ENCODE measurements around the gene ADSS1.

Gene ADSS1

DNA sequence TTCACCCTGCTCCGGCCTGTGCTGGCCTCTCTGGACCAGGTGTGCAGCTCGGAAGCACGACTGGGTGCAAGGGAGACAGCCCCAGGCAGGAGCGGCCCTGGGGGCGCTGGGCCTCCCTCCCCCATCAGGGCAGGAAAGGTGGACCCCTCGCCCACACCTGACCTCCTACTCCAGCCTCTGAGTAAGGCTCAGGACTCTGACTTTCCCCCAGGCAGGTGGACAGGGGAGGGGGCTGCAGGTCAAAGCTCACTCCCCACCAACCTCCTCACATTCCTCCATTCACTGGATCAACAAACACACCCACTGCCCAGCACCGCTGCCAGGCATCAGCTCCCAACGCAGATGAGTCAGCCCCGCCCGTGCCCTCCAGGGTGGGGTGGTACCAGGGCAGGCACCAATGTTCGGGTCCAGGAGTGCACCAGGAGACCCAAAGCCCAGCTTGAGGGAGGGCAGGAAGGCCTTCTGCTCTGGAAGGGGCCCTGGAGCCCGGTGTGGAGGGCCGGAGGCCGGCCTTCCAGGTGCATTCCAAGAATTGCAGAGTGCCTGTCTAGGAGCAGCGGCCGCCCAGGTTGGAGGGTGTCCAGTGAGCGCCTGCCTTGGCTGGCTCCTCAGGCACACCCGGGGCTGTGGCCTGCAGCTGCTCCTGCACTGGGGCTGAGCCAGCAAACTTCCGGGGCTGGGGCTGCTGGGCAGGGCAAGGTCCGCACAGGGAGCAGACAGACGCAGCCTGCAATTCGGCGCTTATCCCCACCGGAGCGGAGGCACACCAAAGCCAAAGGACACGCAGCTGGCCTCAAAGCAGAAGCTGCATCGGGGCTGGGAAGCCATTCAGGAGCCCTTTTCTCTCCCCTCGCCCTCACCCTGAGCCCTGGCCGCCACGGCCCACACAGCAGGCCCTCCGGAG, 36.2 kb upstream of the ADSS1 start:
- no peak for DNase-seq (ENCODE audit: low read depth, low spot score)

DNA sequence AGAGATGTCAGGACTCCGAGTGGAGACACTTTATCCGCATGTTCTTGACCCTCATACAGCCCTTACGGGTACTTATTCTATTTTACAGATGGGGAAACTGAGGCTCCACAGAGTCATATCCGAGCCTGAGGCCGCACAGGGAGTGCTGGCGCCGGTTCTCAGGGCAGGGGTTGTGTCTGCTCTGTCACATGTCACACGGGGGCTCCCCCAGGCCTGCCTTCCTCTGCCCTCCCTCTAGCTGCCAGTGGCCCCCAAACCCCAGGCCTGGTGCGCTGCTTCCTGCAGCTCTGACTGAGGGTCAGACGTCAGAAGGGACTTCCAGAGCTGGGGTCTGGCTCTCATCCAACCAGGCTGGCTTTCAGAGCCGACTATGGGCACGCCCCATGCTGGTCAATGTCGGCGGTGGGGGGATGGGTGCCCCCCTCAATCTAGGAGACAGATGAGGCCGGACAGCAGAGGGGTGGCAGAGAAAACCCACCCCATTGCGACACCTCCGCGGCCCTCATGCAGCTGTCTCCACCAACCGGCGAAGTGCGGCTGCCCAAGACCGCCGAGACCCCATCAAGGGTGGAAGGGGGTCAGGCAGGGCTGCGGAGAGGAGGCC, 35.4 kb upstream of the ADSS1 start:
- no peak for DNase-seq (ENCODE audit: low read depth, low spot score)

DNA sequence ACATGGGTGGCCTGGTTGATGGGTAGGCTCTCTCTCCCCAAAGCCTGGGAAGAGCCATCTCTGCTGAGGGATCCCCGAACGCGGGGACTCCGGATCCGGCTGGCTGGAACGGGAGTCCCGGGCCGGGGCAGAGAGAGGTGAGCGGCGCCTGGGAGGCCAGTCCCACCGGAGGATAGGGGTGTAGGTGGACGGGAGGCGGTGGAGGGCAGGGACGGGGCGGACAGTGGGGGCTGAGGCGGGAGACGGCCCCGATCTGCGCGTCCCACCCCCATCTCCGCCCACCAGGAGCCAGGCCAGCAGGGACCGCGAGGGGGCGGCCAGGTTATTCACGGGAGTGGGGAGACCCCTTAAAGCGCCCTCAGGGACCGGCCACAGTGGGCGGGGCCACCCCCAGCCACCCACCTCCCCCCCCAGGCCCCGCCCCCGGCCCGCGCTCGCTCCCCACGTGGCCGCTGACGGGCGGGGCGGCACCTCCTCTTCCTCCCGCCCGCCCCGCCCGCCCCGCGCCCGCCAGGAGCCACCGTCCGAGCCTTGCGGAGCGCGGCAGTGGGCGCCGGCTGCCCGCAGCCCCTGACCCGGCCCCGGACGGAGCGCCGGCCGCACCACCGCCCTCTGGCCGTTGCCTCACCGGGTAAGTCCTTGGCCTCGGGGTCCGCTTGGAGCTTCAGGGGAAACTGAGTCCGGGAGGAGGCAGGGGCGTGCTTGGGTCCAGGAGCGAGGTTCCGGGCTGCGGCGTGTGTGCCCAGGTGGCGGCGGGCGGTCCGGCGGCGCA, 34.7 kb upstream of the ADSS1 start, which contains the start of gene INF2:
TSS of gene INF2 (plus strand) at position 510 of the 772 bp plus-strand sequence. CDS start 11,748 bp downstream, outside the sequence.
- DNase-seq (ENCODE audit: low read depth, low spot score) = no peak

DNA sequence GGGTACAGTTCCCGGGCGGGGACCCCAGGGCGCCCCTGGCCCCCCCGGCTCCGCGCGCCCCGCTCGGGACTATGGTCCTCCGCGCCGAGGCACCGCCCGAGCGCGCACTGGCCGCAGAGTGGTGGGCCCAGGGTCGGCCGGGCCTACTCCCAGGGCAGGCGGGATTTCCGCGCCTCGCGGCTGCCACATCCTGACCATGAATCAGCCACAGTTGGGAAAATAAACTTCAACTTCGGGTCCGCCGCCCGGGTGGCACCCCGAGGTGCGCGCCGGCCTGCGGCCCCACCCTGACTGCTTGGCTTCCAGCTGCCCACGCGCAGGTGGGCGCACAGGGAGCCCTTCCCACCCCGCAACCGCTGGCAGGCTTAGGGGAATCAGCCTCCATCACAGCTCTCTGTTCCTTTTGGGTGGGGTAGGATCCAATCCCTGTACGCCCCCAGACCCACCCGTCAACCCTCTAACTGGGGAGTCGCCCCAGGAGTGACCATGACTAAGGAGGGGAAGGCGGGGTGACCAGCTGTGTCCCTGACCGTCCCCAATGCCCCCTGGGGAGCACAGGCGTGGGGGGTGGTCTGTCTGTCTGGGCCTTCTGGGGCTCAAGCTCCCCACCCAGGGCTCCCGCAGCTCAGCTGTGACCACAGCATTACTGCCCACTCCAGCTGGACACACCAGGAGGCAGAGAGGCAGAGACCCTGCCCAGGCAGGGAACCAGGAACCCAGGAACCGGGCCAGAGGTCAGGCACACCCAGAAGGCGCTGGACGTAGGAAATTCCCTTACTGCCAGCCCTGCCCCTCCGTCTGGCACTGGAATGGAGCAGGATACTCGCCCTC, 33.9 kb upstream of the ADSS1 start:
- no peak for DNase-seq (ENCODE audit: low read depth, low spot score)

DNA sequence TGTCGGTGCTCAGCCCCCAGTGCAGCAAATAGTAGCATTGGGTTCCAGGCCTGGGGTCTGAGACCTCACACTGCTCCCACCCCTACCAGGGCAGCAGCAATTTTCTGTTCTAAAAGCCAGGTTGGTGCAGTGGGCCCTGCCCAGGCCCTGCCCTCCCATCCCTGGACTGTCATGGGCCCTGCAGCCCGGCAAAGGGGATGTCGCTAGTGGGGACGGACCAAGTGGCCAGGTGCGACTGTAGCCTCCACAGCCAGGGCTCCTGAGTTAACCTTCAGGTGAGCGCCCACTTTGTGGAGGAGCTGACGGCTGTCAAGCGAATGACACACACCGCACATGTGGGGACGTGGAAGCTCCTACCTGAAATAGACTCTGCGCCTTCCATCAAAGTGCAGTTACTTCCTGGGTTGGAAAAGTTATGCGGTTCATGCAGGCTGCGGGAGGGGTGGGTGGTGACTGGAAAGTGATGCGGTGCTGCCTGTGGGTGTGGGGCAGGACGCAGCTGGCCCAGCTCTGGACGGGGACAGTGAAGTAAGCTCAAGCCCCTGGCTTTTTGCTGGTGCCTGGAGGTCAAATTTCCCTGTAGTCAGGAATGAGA, 33.1 kb upstream of the ADSS1 start:
- DNase-seq (ENCODE audit: low read depth, low spot score) = no peak

DNA sequence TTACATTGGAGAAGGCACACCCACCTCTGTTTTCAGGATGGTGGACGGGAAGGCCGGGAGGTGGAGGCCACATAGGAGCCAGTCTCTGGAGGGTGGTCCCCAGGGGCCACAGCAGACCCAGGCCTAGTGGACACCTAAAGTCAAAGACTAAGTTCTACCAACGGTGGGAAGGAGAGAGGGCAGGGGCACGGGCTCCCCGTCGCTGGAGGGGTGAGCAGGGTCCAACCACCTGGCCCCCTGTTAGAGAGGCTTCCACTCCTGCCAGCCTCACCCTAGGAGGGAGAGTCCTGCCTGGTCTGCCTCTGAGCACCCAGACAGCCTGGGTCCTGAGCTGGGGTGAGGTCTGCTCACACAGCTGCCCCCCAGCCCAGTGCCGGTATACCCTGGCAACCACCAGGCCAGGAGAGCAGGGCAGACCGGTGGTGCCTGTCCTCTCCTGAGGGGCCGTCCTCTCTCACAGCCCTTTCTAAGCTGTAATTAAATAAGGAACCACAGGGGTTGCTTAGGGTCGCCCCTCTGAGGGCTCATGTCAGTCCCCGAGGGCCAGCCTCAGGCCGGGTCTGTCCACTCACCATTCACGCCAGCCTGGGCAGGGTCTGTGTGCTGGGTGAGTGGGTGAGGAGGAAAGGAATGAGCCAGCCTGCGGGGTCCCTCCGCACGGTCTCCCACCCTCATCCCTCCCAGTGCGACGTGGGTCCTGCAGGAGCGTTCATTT, 32.3 kb upstream of the ADSS1 start:
- DNase-seq (ENCODE audit: low read depth, low spot score) = no peak

DNA sequence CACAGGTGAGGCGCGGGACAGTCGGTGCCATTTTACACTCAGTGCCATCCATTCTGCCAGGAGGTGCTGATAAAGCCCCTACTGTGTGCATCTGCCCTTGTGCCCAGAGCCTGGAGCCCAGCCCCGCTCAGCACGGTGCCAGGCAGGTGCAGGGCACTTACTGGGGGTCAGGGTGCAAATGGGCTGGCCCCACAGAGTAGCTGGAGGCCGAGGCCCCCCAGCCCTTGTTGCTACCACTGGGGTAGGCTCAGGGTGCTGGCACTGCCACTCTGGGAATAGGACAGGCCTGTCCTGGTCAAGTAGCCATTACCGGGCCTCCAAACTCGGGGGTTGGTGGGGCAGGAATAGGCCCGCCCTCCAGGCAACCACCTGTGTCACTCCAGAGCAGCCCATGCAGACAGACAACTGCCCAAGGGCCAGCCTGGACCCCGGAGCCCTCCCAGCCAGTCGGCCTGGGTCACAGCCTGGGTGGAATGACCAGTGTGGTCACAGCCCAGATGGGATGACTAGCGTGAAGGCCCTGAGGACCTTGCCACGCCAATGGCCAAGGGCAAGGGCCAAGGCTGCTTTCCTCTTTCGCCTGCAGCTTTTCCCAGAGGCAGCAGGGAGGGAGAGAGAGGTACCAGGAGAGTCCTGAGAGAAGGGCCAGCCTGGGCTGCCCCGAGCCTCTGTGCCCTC, 31.6 kb upstream of the ADSS1 start:
- no peak for DNase-seq (ENCODE audit: low read depth, low spot score)

DNA sequence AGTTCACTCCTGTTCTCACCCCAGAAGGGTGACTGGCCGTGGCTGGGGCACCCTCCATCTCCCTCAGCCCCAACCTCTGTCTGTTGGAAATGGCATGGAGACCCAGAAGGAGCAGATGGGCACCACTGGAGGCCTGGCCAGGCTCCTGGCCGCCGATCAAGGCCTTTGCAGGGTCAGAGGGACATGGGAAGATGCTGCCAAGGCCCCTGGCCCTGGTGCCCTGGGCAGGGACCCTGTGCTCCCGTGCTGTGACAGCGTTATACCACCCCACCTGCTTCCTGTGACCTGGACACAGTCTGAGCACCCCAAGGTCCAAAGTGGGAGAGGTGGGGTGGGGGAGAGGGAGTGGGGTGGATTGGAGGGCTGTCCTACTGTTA, 31.1 kb upstream of the ADSS1 start:
- no peak for DNase-seq (ENCODE audit: low read depth, low spot score)

DNA sequence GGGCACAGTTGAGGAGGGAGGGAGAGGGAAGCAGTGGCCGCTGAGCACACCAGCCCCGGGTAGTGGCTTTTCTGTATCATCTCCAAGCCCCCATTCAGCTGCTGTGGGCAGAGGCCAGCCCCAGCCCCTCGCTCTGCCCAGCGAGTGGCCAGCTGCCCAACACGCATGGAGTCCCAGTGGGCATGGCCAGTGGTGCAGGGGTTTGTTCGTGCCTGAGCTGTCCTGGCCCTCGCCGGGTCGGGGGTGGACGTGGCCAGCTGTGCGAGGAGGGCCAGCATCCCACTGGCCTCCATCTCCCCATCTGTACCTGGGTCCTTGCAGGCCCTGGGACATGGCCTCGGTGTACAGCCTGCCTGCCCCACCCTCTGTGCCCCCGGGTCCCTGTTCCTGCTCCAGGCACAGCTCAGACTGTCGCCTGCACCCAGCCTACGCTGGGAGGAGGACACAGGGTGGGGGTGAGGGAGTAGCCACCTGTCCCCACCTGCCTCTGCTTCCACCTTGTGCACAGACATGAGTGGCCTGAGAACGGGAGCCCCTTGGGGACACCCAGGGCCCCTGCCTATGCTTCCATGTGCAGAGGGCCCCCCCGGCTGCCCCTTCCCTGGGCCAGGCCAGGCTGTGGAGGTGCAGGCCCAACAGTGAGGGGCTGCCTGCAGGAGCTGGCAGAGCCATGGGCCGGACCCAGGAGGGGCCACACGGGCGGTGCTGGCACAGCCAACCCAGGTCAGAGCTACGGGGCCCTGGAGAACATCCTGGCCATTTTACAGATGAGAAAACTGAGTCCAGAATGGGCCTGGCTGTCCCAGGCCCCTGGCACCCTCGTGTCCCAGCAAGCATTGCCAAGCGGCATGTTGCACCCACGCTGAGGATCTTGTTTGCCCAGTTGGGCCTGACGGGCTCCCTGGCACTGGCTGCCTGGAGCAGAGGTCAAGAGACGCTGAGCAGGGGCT, 30.3 kb upstream of the ADSS1 start:
- DNase-seq (ENCODE audit: low read depth, low spot score) = no peak

DNA sequence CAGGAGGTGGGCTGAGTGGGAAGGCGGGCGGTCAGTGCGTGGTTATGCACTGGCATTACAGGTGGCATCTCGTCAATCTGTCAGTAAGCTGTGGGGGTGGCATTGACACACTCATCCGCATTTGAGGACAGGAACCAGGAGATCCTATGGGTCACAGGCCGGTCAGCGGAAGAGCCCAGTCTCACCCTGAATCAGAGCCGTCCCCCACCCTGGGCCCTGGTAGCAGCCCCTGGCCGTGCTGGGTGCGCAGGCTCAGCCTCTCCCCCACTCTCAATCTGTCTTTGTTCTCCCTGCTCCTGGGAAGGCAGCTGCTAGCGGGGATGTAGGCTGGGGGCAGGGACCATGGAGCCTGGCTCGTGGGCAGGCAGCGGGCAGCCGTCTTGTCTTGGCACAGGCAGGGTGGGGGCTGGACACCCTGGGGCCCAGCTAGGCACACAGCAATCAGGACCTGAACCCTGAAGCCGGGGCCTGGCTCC, 29.5 kb upstream of the ADSS1 start:
- DNase-seq (ENCODE audit: low read depth, low spot score) = no peak

DNA sequence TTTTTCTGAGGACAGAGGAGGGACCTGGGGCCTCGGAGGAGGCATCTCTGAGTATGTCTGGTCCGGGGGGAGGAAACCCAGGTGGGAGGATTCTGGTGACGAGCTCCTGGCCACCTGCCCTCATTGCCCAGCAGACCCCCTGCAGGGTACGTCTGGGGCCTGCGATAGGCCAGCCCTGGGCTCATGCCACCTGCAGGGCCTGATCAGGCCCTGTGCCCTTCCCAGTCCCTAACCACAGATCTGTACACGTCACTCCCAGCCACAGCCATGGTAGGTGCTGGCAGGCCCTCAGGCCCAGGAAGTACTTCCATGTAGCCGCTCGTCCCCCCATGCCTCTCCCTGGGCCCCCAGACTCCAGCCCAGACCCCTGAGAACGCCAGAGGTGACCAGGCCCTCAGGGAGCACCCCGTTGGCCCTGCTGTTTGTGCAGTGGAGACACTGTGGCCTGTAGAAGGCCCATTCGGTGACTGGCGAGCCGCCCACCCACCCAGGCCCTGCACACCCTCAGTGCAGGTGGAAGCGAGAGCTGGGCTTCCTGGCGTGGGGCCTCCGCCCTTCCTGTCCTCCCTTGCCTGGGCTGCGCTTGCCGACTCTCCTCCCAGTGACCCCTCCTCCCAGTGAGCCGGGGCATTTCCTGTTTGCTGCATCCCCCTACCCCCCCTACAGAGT, 28.9 kb upstream of the ADSS1 start:
- no peak for DNase-seq (ENCODE audit: low read depth, low spot score)

DNA sequence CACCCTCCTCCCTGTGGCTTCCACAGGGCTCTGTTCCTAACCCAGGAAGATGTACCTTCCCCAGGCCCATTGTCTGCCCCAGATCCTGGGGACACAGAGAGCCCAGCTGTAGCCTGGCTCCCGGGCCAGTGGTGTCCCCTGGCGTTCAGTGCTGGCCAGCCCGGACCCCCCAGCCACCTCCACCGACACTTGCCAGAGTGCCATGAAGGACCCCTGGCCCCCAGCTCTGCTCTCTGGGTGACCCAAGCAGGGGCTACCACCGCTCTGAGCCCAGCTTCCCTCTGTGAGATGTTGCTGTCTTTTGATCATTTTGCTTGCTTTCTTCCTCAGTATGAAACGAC, 28.4 kb upstream of the ADSS1 start:
- no peak for DNase-seq (ENCODE audit: low read depth, low spot score)

DNA sequence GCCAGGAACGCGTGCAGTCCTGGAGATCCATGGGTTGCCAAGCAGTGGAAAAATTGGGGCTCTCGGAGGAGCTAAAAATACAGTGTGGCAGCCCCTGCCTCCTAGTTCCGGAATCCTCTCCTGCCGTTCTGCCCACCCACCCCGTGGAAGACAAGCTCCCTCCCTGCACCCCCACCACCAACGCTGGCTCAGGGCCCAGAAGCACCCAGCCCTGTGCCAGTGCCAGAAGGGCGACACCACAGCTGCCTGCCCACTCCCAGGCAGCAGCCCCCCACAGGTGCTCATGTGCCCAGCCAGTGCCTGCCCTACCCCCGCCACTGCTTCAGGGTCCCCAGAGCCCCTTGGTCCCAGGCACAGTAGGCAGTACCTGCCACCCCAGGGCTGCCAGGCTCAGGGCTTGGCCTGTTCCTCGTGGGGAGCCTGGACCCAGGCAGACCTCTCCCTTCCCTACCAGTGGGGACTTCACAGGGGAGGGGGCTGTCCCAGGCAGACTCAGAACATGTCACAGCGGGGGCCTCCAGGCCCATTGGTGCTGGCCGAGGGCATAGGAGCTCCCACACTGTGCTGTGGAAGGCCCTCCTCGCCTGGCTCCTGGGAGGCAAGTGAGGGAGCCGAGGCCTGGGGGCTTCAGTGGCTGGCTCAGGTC, 27.2 kb upstream of the ADSS1 start:
- no peak for DNase-seq (ENCODE audit: low read depth, low spot score)

DNA sequence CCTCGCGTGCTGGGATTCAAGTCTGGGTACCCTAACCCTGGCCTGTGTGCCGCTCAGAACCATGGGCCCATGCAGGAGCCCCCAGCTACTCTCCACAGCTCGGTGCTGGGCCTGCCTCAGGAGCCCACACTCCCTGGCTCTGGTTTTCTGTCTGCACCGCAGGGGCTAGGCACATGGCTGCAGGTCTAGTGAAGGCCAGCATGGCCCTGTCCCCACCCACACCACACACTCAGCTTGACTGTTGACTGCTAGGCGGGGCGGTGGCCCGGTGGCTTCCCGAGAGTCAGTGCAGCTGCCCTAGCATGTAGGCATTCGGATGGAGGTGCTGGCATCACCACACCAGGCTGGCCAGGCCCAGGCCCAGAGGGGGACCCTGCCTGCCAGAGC, 26.7 kb upstream of the ADSS1 start:
- DNase-seq (ENCODE audit: low read depth, low spot score) = no peak

DNA sequence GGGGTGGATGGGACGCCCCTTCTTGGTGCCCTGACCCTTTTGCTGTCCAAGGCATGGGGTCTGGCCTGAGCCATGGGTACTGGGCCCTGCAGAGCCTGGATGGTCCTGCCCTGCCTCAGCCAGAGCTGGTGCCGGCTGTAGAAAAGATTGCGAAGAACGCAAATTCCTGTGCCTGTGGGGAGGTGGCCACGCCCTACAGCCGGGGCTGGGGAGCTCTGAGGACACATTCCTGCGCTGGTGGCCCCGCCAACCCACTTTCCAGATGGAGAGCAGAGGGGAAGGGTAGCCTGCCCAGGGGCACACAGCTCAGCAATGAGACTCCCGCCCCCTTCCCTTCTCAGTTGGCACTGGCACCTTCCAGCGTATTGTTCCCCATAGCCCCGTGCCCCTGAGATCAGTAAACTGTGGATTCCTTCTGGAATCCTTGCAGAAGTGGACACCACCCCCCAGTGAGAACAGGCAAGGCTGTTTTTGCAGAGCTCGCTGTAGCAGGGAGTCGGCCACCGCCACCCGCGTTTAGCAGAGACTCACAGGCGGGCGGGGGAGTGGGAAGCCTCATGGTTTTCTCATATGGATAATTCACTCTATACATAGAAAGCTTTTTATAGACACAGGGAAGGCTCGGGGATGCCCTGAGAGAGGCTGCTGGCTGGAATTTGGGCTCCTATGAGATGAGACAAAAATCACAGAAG, 26.0 kb upstream of the ADSS1 start:
- DNase-seq (ENCODE audit: low read depth, low spot score) = no peak

DNA sequence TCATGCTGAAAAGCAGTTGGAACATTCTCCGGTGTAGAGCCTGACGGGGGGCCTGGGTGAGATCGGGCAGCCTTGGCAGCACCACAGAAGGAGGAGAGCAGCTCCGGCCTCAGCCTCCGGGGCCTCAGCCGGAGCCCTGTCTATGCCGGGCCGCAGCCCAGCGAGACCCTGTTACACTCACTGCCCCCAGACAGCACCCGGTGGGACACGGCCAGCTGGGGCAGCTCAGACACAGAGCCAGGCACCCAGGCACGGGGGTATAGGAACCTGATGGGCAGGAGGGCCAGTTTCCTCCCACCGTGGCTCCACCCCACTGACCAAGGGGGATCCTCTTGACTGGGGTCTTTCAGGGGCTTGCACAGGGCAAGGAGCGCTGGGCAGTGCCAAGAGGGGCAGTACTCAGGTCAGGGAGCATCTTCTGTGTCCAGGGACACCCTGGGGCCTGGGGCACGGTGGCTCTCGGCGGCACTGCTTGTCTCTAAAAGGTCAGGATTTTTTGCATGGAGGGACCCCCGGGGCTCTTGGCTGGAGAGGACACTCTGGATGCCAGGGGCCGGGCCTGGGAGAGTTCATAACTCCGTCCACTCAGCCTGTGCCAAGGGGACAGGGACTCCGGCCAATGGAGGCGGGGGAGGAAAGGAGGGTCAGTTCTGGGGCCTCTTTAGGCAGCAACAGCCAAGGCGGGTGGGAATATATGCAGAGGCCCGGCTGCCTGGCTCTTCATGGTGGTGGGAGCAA, 25.2 kb upstream of the ADSS1 start:
- DNase-seq (ENCODE audit: low read depth, low spot score) = no peak

DNA sequence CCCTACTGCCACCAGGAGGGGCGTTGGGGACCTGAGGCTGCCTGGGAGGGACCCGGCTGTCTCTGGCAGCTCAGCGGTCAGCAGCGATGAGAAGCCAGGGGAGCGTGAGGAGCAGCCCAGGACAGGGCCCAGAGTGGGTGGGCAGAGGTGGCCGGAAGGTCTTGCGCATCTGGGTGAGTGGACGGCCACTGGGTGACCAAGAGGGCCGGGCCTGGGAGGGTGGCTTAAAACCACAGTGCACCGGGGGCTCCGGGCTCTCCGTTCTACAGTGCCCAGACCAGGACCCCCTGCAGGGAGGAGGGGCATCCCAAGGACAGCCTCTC, 24.6 kb upstream of the ADSS1 start:
- no peak for DNase-seq (ENCODE audit: low read depth, low spot score)

All from activated naive CD8-positive, alpha-beta T cell treated with anti-CD3 and anti-CD28 coated beads, Interleukin-2, amount 50 U/mL, for 16 hours (primary cell).